OCI-LY3 (cell line): ENCODE data around the gene TENM4.

ENCODE experiments used
- H2AFZ ChIP-seq: fragments of 200-600, 300-600 bp; shearing (Covaris generic); 2 replicates; pipeline ENCODE4 v1.6.0; 2014; ENCODE audit warnings: antibody characterized with exemption, low read depth, low read length
- H3K27ac ChIP-seq: fragments of 200-600, 300-600 bp; sonication (generic); 2 replicates; pipeline ENCODE4 v1.5.1; 2014; ENCODE audit warnings: mild to moderate bottlenecking, low read length, moderate library complexity, mixed read lengths
- H3K27me3 ChIP-seq: fragments of 200-600, 300-600 bp; sonication (generic); 2 replicates; pipeline ENCODE4 v1.6.1; 2014; ENCODE audit warnings: low read depth, low read length, mixed read lengths
- H3K36me3 ChIP-seq: fragments of 200-600, 300-600 bp; sonication (generic); replicated peaks from 2 replicates; pipeline ENCODE3; 2014; ENCODE audit warnings: low read depth, low read length, mixed read lengths
- H3K4me1 ChIP-seq: fragments of 300-600, 200-600 bp; sonication (generic); 2 replicates; pipeline ENCODE4 v1.6.1; 2014; ENCODE audit warnings: low read length, mixed read lengths
- H3K4me2 ChIP-seq: fragments of 200-600, 300-600 bp; sonication (generic); 2 replicates; pipeline ENCODE4 v1.6.1; 2014; ENCODE audit warnings: low read length, mixed read lengths
- H3K4me3 ChIP-seq: fragments of 300-600, 200-600 bp; sonication (generic); 2 replicates; pipeline ENCODE4 v1.5.1; 2014; ENCODE audit warnings: antibody characterized with exemption, mild to moderate bottlenecking, low read length, moderate library complexity
- H3K79me2 ChIP-seq: fragments of 300-600, 200-600 bp; shearing (Covaris generic); 2 replicates; pipeline ENCODE4 v1.6.1; 2014; ENCODE audit warnings: mild to moderate bottlenecking, low read length, mixed read lengths
- H3K9ac ChIP-seq: fragments of 300-600, 200-600 bp; shearing (Covaris generic); 2 replicates; pipeline ENCODE4 v1.6.0; 2014; ENCODE audit warnings: mild to moderate bottlenecking, low read length, moderate library complexity
- H3K9me3 ChIP-seq: fragments of 200-600, 300-600 bp; shearing (Covaris generic); 2 replicates; pipeline ENCODE4 v1.6.1; 2014; ENCODE audit warnings: low read length, mixed read lengths; ENCODE audit not compliant: insufficient read depth
- H4K20me1 ChIP-seq: fragments of 200-600, 300-600 bp; sonication (generic); 2 replicates; pipeline ENCODE4 v1.6.1; 2016; ENCODE audit warnings: low read length, mixed read lengths; ENCODE audit not compliant: insufficient read depth
- CTCF ChIP-seq: fragments of 200-600, 300-600 bp; sonication (generic); IDR thresholded peaks from 2 replicates; pipeline ENCODE4 v1.5.1; 2014; ENCODE audit warnings: antibody characterized with exemption, low read length, low read depth
- EZH2phosphoT487 ChIP-seq: fragments of 200-600 bp; shearing (Covaris generic); IDR thresholded peaks from 2 replicates; pipeline ENCODE4 v1.6.1; 2018; ENCODE audit warnings: antibody characterized with exemption, mixed run types, low read depth

TENM4 gene

GRCh38 chr11:79117488-79117887 lies 323.3 kb downstream of the TENM4 start:
- no peak overlapping the region for H3K4me2 ChIP-seq
- H4K20me1 ChIP-seq: no peaks in the 10 kb centered on the region
- H3K27me3 ChIP-seq: no peaks in the 10 kb centered on the region
- no peak overlapping the region for H2AFZ ChIP-seq
- no peak overlapping the region for H3K4me3 ChIP-seq
- no peaks in the 10 kb centered on the region for H3K9me3 ChIP-seq
- no peaks in the 10 kb centered on the region for H3K79me2 ChIP-seq
- H3K4me1 ChIP-seq: no peaks in the 10 kb centered on the region
- no peak overlapping the region for H3K27ac ChIP-seq
- no peak overlapping the region for H3K9ac ChIP-seq
- TF ChIP-seq EZH2phosphoT487: no peak
- H3K36me3 ChIP-seq: no peaks in the 10 kb centered on the region

GRCh38 chr11:79116600-79116999 lies 324.2 kb downstream of the TENM4 start:
- H4K20me1 ChIP-seq: no peaks in the 10 kb centered on the region
- H3K9ac ChIP-seq: no peak overlapping the region
- H3K4me1 ChIP-seq: no peaks in the 10 kb centered on the region
- no peak overlapping the region for H3K4me2 ChIP-seq
- H2AFZ ChIP-seq: no peak overlapping the region
- H3K9me3 ChIP-seq: no peaks in the 10 kb centered on the region
- no peak overlapping the region for H3K27ac ChIP-seq
- no peak for TF ChIP-seq CTCF
- TF ChIP-seq EZH2phosphoT487: no peak
- H3K79me2 ChIP-seq: no peaks in the 10 kb centered on the region
- H3K4me3 ChIP-seq: no peak overlapping the region
- H3K36me3 ChIP-seq: no peaks in the 10 kb centered on the region
- no peaks in the 10 kb centered on the region for H3K27me3 ChIP-seq

GRCh38 chr11:79113054-79113690 lies 327.7 kb downstream of the TENM4 start:
- no peak for TF ChIP-seq CTCF
- TF ChIP-seq EZH2phosphoT487: no peak
- Histone ChIP-seq H3K4me2 (no peak overlapping the region), H3K4me3 (no peak overlapping the region), H4K20me1 (peaks cover 6% of the 10 kb centered on the region; the same call in 1 of the 2 replicates), H3K9me3 (no peaks in the 10 kb centered on the region), H3K36me3 (no peaks in the 10 kb centered on the region), H3K79me2 (no peaks in the 10 kb centered on the region), H2AFZ (no peak overlapping the region), H3K4me1 (peaks cover 8% of the 10 kb centered on the region; the same call in 1 of the 2 replicates), H3K27ac (no peak overlapping the region), H3K27me3 (no peaks in the 10 kb centered on the region), H3K9ac (no peak overlapping the region)

GRCh38 chr11:79110796-79111195 lies 330.0 kb downstream of the TENM4 start:
- no peak overlapping the region for H3K27ac ChIP-seq
- H3K4me3 ChIP-seq: no peak overlapping the region
- no peaks in the 10 kb centered on the region for H3K36me3 ChIP-seq
- peaks cover 6% of the 10 kb centered on the region; the same call in 1 of the 2 replicates for H4K20me1 ChIP-seq
- no peak for TF ChIP-seq CTCF
- TF ChIP-seq EZH2phosphoT487: no peak
- no peak overlapping the region for H3K4me2 ChIP-seq
- no peaks in the 10 kb centered on the region for H3K79me2 ChIP-seq
- no peaks in the 10 kb centered on the region for H3K9me3 ChIP-seq
- no peak overlapping the region for H2AFZ ChIP-seq
- H3K4me1 ChIP-seq: peaks cover 8% of the 10 kb centered on the region; the same call in 1 of the 2 replicates
- H3K9ac ChIP-seq: no peak overlapping the region
- no peaks in the 10 kb centered on the region for H3K27me3 ChIP-seq
